Measurements from ENCODE around the gene MFGE8.

GRCh38 chr15:88878720-88879184, 34.4 kb downstream of the MFGE8 start:
- TF ChIP-seq EZH2 (IDR thresholded peaks at IDR 0.05; ENCODE audit: low read length, unreplicated experiment): no peak
- peak; percentile 82 for TF ChIP-seq CTCF (conservative IDR thresholded peaks at IDR 0.05; ENCODE audit: low read depth, low read length)
- TF ChIP-seq EZH2phosphoT487 (IDR thresholded peaks at IDR 0.05; ENCODE audit: borderline replicate concordance, low read length): no peak

All from PC-3 (cell line).